ENCODE results near the gene CACNA1B.

Gene CACNA1B

DNA sequence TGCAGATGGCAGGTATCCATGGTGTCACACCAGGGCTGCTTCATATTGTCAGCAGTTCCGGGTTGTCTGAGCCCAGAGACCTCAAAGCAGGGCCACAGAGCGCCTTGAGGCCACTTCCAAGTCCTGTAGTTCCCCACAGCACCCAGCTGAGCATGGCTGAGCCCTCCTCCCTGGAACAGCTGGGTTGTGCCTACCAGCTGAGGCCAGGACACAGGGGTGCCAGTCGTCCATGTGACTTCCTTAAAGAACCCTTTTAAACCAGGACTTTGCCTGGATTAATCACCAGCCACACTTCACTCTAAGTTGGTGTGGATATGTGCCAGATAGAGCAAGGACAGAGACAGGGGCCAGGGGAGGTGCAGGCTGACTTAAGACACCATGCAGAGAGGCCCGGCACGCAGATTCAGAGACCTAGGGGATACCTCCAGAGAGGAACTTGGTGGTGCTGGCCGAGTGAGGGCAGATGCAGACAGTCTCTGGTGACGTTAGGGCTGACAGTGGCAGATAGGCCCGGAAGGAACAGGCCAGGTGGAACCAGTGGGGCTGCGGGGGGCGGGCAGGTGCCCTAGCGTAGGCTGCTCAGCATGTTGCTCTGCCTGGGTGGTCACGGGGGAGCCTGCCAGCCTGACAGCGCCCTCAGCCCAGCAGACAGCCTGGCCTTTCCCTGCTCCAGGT is 142.7 kb downstream of the CACNA1B start:
- peak in 2 of 3 experiments; percentile 34 to 51 for DNase-seq

DNA sequence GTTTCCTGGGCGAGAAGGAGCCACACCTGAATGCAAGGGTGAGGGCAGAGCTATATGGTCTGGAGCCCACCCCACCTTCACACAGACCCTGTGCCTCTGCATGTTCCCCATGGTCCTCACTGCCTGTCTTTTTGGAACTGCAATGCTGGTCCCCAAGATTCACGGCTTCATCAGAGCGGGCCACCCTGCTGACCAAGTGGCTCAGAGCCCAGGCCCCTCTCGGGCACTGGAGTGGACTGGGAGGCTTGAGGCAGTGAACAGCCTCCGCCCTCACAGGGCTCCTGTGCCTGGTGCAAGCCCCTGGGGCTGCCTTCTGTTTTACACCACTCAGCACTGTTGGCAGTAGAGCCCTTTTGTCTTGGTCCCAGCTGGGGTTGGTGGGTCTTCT is 143.2 kb downstream of the CACNA1B start:
- peak in 1 of 3 experiments; percentile 32 for DNase-seq

DNA sequence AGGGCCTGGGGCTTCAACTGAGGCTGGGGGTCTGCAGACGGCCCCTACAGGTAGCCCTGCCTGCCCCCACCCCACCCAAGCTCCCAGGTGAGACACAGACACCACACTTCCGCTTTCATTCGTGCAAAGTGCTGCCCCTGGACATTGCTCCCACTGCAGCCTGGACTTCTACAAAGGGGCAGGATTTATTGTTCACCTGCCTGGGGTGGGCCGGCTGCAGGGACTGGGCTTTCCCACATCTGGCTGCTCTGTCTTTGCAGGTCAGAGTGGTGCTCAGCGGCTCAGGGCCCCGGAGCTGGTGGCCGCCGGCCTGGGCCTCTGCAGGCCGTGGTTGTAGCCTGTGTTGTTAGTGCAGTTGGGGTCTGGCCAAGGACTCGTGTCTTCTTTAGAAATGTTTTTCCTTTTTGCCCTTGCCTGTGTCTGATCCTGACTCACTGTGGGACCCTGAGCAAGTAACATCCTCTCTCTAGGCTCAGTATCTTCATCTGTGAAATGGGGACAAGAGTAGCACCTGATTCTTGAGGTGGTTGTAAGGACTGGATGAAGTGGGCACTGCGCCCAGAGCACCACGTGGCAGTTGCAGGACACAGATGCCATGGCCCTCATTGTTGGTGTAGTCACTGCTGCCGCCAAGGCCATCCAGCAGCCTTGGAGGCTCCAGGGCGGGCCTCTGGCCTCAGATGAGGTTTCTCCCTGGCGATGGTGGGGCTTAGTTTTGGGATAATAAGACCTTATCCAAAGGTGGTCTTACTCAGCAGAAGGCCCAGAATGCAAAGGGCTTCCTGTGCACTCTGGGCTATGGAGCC is 143.9 kb downstream of the CACNA1B start:
- no peak for DNase-seq

DNA sequence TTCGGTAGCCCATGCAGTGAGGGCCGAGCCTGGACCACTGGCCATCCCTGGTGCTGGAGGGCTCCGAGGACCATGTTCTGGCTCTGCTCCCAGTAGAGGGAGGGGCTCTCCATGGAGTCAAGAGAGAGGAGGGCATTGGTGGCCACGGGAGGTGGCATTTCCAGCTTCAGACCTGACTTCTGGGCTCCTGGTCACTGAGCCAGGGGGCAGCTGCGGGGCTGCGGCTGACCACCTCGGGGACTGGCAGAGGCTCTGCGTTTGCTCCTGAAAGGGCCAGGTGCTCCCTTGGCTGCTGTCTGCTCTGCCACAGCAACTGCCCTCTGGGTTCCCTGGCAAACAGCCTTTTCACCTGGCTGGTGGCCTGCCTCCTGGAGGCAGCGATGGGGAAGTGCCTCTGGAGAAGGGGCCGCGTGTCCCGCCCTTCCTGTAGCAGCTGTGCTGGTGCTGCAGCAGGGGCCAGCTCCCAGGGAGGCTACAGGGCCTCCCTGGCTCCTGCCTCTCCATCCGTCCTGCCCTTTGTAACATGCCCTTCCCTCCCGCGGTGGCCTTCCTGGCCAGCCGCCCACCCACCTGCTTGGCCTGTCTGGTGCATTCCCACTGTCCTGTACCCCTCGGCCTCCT is 144.6 kb downstream of the CACNA1B start:
- no peak for DNase-seq

DNA sequence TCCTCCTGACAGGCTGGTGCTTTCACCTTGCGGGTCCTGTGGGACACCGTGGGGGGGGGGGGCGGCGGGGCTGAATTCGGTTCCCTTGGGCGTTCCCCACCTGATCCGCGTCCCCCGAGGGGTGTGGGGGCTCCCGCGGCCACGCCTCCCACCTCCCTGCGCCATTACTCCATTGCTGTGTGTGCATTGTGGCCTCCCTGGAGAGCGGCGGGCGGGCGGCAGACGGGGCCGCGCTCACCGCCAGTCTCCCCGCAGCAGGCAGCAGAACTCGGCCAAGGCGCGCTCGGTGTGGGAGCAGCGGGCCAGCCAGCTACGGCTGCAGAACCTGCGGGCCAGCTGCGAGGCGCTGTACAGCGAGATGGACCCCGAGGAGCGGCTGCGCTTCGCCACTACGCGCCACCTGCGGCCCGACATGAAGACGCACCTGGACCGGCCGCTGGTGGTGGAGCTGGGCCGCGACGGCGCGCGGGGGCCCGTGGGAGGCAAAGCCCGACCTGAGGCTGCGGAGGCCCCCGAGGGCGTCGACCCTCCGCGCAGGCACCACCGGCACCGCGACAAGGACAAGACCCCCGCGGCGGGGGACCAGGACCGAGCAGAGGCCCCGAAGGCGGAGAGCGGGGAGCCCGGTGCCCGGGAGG is 145.3 kb downstream of the CACNA1B start:
- no peak for DNase-seq

DNA sequence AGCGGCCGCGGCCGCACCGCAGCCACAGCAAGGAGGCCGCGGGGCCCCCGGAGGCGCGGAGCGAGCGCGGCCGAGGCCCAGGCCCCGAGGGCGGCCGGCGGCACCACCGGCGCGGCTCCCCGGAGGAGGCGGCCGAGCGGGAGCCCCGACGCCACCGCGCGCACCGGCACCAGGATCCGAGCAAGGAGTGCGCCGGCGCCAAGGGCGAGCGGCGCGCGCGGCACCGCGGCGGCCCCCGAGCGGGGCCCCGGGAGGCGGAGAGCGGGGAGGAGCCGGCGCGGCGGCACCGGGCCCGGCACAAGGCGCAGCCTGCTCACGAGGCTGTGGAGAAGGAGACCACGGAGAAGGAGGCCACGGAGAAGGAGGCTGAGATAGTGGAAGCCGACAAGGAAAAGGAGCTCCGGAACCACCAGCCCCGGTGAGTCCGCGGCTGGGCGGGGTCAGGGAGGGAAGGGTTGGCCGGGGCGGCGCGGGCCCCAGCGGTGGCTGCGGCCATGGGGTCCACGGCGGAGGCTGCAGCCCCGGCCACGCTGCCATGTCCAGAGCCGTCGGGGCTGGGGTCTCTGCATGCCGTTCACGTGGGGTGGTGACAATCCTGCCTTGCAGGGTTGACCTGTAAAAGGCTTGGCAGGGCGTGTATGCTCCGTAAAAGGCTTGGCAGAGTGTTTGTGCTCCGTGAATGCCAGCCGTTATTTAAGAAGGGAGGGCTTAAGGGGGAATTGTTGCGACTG is 146.0 kb downstream of the CACNA1B start:
- DNase-seq = no peak

DNA sequence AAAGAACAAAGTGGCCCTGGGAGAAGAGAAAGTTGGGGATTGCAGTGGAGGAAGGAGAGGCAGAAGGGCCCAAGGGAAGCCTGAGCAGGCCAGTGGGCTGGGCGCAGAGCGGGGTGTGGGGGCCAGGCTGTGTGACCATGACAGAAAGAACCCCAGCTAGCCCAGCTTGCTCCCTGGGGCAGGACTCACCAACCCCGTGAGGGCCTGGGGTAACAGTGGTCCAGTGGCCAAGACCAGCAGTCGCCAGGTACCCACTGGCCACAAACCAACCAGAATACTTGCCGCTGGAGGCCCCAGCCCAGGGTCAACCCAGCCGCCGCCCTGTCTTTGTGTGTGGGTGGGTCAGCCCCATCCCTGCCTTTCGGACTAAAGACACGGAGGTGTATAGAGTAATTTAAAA is 146.5 kb downstream of the CACNA1B start:
- no peak for DNase-seq

DNA sequence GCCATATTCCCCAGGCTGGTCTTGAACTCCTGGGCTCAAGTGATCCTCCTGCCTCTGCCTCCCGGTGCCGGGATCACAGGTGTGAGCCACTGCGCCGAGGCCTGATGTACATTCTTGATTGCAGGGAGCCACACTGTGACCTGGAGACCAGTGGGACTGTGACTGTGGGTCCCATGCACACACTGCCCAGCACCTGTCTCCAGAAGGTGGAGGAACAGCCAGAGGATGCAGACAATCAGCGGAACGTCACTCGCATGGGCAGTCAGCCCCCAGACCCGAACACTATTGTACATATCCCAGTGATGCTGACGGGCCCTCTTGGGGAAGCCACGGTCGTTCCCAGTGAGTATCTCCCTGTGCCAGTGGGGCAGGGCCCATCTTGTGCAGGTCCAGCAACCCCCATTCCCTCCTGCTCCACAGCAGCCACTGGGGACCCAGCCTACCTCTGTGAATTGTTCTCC is 147.3 kb downstream of the CACNA1B start:
- no peak for DNase-seq

DNA sequence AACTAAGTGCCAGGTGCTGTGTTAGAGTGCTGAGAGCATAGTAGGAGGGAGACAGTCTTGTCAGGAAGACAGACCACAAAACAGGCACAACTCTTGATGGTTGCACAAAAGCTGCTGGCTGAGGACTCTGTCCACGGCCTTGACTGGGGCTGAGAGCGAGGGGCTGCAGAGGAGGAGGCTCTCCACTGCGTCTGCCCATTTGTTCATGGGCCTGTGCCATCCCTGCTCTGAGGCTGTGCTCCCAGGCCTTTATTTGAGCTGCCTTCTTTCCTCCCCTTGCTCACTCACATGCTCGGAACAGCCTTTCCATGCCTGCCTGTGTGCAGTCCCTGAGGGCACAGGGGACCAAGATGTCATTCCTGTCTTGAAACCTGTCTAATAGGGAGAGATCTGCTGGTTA is 147.8 kb downstream of the CACNA1B start:
- no peak for DNase-seq

DNA sequence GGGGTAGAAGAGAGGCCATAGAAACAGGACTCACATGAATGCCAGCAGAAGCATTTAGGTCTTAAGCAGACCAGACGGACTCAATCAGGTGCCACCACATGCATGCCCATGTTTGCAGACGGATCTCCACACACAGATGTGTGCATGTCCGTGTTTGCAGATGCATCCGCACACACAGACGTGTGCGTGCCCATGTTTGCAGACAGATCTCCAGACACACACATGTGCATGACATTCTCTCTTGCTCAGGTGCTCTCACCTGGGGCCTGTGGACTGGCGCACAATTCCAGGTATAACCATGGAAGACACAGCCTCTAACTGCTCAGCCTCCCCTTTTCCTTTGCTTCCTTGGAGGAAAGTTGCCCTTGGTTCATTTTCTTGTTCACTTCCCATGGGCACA is 148.3 kb downstream of the CACNA1B start:
- DNase-seq = no peak

DNA sequence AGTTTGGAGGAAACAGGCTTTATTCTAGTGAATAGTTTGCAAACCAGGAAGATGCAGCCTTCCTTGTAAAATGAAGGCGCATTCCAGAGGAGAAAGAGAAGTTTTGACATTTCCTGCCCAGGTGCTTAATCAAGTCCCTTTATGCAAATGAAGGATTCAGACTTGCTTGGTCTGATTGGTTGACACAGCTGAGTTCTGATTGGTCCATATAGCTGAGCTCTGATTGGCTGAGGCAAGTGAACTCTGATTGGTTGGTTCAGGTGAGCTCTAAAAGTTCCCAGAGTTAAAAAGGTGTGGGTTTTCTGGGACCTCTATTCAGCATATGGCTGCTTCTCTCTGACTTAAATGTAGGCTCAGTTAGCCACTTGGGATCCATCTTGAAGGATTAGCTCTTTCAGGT is 151.0 kb downstream of the CACNA1B start:
- DNase-seq = no peak

DNA sequence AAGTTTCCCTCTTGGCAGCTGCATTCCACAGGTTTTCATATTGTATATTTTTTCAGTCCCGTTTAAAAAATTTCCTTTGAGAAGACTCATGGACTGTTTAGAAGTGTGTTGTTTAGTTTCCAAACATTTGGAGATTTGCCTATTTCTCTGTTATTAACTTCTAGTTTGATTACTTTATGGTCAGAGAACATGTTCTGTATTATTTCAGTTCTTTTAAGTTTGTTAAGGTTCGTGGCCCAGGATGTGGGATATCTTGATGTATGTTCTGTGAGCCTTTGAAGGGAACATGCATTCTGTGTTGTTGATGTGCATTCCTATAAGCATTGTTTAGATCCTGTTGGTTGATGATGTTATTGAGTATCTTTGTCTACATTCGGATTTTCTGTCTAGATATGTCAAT is 153.6 kb downstream of the CACNA1B start:
- DNase-seq = no peak

DNA sequence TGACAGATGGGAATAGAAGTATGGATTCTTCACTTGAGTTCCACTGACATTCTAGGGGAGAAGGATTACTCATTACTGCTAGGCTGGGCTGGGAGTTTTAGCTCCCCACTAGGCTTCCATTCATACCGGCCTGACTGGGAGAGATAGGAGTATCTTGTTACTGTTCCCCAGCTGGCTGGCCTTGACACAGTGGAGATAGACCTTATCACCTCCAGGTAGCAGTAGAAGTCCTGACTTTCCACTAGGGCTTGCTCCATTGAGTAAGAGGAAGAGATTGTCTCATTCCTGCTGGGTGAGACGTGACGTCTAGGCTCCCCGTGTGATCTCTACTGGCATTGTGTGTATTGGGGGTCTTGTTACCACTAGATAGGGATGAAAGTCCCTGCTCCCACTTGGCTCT is 156.4 kb downstream of the CACNA1B start:
- no peak for DNase-seq

DNA sequence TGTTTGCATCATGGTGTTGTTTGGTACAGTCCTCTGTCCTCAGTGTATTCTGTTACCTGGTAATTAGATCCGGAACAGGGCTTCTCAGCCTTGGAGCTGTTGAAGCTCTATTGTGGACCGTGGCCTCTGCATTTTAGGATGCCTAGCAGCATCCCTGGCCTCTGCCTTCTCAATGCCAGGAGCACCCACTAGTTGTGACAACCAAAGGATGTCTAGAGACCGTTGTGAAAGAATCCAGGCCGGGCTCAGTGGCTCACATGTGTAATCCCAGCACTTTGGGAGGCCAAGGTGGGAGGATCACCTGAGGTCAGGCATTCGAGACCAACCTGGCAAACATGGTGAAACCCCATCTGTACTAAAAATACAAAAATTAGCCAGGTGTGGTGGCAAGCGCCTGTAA is 159.6 kb downstream of the CACNA1B start:
- DNase-seq = no peak

DNA sequence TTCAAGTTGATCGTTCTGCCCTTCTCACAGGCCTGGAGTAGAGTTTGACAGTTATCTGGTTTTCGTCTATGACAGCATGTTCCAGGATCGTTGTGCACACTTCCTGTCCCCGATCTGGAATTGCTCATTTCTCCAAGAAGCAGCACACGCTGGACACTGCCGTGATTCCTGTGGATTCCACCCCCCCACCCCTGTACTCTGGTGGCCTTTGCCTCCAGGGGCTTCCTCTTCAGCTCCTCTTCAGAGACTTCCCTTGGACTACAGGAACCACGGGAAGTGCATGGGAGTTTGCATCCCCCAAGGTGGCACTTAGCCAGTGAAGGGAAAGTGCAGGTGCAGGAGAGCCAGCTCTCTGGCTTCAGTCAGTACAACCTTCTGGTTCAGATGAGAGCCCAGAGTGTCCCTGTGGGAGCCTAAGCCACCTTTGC is 160.7 kb downstream of the CACNA1B start:
- DNase-seq = no peak

DNA sequence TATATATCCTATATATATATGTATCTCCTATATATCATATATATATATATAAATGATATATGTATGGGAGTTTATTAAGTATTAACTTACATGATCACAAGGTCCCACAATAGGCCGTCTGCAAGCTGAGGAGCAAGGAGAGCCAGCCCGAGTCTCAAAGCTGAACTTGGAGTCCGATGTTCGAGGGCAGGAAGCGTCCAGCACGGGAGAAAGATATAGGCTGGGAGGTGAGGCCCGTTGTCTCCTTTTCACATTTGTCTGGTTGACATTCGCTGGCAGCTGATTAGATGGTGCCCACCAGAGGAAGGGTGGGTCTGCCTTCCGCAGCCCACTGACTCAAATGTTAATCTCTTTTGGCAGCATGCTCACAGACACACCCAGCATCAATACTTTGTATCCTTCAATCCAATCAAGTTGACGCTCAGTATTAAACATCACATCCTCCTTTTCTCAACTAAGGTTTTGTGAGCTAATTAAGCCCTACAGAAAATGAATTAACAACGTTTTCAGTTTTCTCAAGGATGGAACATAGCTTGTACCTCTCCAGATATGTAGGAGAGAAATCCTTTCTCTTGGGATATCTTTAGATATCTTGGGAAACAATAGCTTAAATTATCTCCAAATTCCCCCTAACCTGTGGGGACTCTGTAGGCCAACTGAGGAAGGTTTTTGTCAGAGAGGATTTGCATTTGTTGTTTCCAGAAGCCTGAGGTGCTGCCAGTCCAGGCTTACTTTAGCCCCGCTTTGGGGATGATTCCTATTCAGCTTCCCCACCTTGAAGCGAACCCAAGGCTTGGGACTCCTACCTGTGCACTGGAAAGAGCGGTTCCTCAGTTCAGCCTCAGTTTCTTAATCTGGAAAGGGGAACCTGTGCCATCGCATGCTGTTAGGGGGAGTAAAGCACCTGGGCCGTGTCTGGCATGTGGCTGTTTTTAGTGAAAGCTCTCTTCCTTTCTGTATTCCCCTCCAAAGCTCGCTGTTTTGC is 163.2 kb downstream of the CACNA1B start:
- DNase-seq = no peak

DNA sequence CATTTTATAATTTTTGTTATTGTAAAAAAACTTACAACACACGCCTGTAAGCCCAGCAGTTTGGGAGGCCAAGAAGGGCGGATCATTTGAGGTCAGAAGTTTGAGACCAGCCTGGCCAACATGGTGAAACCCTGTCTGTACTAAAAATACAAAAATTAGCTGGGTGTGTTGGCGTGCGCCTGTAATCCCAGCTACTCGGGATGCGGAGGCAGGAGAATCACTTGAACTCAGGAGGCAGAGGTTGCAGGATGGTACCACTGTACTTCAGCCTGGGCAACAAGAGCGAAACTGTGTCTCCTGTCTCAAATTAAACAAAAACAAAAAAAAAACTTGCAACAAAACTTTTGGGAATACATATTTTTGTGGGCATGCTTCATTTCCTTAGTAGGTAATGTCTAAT is 164.6 kb downstream of the CACNA1B start:
- DNase-seq = no peak

DNA sequence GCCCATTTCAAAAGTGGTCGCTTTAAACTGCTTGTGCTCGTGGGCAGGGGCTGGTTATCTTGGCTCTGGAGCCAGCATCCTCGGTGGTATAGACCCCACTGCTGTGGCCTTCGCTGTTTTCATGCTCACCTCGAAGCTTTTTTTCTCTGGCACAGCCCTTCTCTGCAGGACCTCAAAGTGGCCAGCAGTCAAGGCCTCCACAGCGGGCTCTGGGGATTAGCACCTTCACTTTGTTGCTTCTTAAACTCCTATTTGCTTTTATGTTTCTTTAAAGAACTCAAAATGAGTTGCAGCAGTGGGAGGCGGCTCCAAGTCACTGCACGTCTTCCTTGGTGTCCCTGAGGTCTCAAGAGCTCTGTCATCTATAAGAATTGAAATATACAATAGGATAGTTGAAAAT is 165.1 kb downstream of the CACNA1B start:
- DNase-seq = no peak

DNA sequence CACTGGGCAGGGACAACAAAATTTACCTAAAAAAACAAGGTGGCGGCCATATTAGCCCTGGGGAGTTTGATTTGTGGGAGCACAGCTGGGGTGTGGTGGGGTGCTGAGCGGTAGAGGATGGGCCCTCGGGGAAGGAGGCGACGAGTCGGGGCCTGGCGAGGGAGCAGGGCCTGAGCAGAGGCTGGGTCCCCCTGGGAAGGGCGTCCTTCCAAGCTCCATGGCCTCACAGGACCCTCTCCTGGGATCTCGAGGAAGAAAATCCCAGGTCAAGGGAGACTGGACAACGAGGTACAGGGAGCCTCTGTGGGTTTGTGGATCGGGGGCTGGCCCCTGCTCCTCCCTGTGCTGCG is 165.5 kb downstream of the CACNA1B start:
- no peak for DNase-seq

DNA sequence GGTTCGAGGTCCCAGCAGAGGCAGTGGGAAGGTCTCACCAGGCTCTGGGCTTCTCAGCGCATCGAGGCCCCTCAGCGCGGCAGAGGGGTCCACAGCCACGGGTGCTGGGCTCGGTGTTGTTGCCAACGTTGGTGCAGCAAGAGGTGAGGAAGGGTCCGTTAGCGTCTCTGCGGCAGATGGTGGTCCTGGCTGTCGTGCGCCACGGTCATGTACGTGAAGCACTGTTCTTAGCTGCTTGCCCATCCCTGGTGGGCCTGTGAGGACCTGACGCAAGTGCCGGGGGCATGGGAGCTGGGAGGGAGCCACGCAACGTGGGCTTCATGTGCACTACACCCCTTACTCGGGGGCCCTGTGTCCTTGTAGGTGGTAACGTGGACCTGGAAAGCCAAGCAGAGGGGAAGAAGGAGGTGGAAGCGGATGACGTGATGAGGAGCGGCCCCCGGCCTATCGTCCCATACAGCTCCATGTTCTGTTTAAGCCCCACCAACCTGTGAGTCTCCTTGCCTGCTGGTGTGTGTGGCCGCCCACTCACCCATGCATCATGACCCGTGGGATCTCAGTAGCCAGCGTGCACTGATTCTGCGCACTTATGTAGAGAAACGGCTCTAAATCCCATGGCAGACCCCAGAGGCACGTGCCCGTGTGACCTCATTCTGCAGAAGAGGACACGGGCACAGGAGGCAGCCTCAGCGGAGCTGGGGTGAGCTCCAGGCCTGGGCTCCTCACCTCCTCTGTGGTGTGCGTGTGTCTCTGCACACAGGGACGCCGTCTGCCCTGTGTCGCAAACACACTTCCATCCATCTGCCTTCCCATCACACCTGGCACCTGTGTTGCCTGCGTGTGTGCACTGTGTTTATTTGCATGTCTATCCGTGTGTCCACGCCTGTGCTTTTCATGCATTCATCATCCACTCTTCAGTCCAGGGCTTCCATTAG is 166.1 kb downstream of the CACNA1B start:
- DNase-seq = no peak

All from NCI-H1417 (cell line).